ENCODE results near the gene CMC1.

Gene CMC1

GRCh38 chr3:28308196-28308595 lies 66.8 kb downstream of the CMC1 start:
- DNase-seq, result peak; percentile 81

- no peak for DNase-seq
These were observed 74.3 kb downstream of the CMC1 start for GRCh38 chr3:28315711-28316110.

GRCh38 chr3:28316226-28316625 lies 74.8 kb downstream of the CMC1 start:
- no peak for DNase-seq

- DNase-seq, result peak; percentile 50
These were observed 76.1 kb downstream of the CMC1 start for GRCh38 chr3:28317438-28318022.

GRCh38 chr3:28320981-28321380 lies 79.6 kb downstream of the CMC1 start:
- DNase-seq, result no peak

GRCh38 chr3:28322464-28322863 lies 81.0 kb downstream of the CMC1 start:
- DNase-seq, result no peak

GRCh38 chr3:28326458-28326926 lies 85.1 kb downstream of the CMC1 start:
- DNase-seq, result no peak

- peak; percentile 54 for DNase-seq
These were observed 87.1 kb downstream of the CMC1 start for GRCh38 chr3:28328188-28329151.

- no peak for DNase-seq
These were observed 93.1 kb downstream of the CMC1 start for GRCh38 chr3:28334552-28334951.

GRCh38 chr3:28335246-28335645 lies 93.8 kb downstream of the CMC1 start:
- DNase-seq, result no peak

- no peak for DNase-seq
These were observed 95.8 kb downstream of the CMC1 start for GRCh38 chr3:28337230-28337629.

- no peak for DNase-seq
These were observed 101.7 kb downstream of the CMC1 start for GRCh38 chr3:28343144-28343543.

GRCh38 chr3:28345690-28346089 lies 104.3 kb downstream of the CMC1 start:
- no peak for DNase-seq

GRCh38 chr3:28347374-28348264 lies 106.2 kb downstream of the CMC1 start:
- DNase-seq, result peak; percentile 97

- peak; percentile 99 for DNase-seq
These were observed 106.8 kb downstream of the CMC1 start for GRCh38 chr3:28348265-28348628.

- peak; percentile 97 for DNase-seq
These were observed 107.4 kb downstream of the CMC1 start, which contains the start of the genes AZI2 and ZCWPW2 for GRCh38 chr3:28348629-28349468. TSS of gene AZI2 (minus strand) at chr3:28348824. CDS start at chr3:28340617, 8,207 bp downstream. TSS of gene ZCWPW2 (plus strand) at chr3:28348721. CDS start at chr3:28413069, 64,348 bp downstream.

- peak; percentile 47 for DNase-seq
These were observed 108.1 kb downstream of the CMC1 start for GRCh38 chr3:28349469-28350000.

Measured in inflammatory macrophage treated with lipopolysaccharide for 4 hours (primary cell).